Thyroid gland (tissue), 4 donors: ENCODE results near the gene RPTOR. TPM values are rescaled to one million over a fixed set of nuclear protein-coding genes. Genes with fewer than 3 reads are reported as not detected.

Source experiments
- DNase-seq, 2 donors: peaks; one replicate each; pipeline ENCODE4 v3.0.0-alpha.2; 2019
- H3K27ac ChIP-seq, 3 donors: fragments of 200-600 bp; sonication (generic); 1 replicate in 2 of 3; 2 replicates in 1 of 3; pipeline ENCODE4 v1.5.1; 2016 to 2019; ENCODE audit warnings: mild to moderate bottlenecking in 1 of 3, moderate library complexity in 1 of 3
- H3K27me3 ChIP-seq: fragments of 200-600 bp; sonication (generic); one replicate; pipeline ENCODE4 v1.5.1; 2019
- H3K36me3 ChIP-seq, 2 donors: fragments of 200-600 bp; sonication (generic); one replicate each; pipeline ENCODE4 v1.5.1; 2016 to 2019
- H3K4me1 ChIP-seq, 2 donors: fragments of 200-600 bp; sonication (generic); one replicate each; pipeline ENCODE4 v1.5.1; 2017 to 2019
- H3K4me3 ChIP-seq, 3 donors: fragments of 200-600 bp; sonication (generic); replicated peaks in 1 of 3; 1 replicate in 2 of 3; 2 replicates in 1 of 3; pipeline ENCODE4 v1.5.1; 2016; ENCODE audit warnings: mild to moderate bottlenecking in 1 of 3
- H3K9me3 ChIP-seq: fragments of 200-600 bp; sonication (generic); one replicate; pipeline ENCODE4 v1.5.1; 2017
- CTCF ChIP-seq, 6 experiments: fragments of 200-600 bp in 3 of 6; fragments of 450-650 bp in 3 of 6; sonication (generic) in 3 of 6; IDR thresholded peaks; one replicate each; pipeline ENCODE4 v1.5.1; 2016 to 2019; ENCODE audit warnings: antibody characterized with exemption in 6 of 6, mild to moderate bottlenecking in 2 of 6, inconsistent platforms in 1 of 6, moderate library complexity in 1 of 6
- POLR2A ChIP-seq, 2 donors: fragments of 450-650 bp; IDR thresholded peaks; one replicate each; pipeline ENCODE4 v1.6.1; 2017; ENCODE audit warnings: antibody characterized with exemption in 2 of 2, mild to moderate bottlenecking in 2 of 2, moderate library complexity in 1 of 2
- WGBS, 2 donors: methylation state at CpG; one replicate each; pipeline ENCODE4 v1.1.5; 2017; 5-methylcytosine and 5-hydroxymethylcytosine counted together
- intact Hi-C: fragments of 100-400 bp; cut with DNase I; formaldehyde crosslinking; loops from one replicate; pipeline ENCODE4 v1.15.1; 2023
- total RNA-seq, 4 donors: library from RNA; depleted of rRNA; stranded (reverse); fragments of >200 nt; gene quantifications; one replicate each; pipeline ENCODE4 v1.2.3, GENCODE V29; 2016

The RPTOR gene
- total RNA-seq, 4 donors from 2014 or later: 24.2 to 58.1 (median 34.5) TPM

DNA sequence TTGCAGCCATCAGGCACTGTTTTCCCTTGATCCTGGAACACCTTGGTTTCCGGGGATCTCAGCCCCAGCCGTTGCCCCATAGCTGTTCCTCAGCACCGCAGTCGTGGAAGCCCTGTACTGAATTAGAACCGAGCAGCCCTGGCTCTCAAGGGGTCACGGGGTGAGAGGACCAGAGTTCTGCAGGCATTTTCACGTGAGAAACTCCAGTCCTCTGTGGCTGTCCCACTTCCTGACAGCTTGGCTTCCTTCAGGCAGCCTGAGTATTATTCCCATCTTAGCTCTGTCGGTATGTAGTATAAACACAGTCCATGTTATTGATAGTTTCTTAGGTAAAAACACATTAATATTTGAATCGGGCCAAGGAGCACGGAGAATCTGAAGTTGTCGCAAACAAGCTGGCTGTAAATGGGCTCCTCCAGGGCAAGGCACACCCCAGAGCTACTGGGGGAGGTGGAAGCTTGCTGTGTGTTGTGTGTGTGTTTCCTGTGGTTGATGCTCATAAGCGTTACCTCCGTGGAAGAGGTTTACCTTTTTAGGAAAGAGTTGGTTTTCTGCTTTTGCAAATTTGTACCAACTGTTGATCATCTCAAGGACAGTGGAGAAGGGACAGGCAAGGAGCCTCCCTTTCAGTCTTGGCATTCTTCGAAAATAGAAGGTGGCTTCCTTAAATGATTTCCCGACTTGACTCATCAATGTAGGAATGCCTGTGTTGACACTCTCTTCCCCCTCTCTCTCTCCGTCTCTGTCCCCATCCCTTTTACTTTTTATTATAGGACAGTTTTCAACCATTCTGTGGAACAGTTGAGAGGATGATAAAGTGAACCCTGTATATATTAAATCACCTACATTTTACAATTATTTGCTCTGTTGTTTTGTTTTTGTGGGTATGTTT is 238.1 kb downstream of the RPTOR start:
- H3K36me3 ChIP-seq: no peaks in the 10 kb centered on the region
- H3K4me3 ChIP-seq: no peak overlapping the region
- WGBS, 2 donors: 57 to 65% methylated on average over 16 of the region's 16 CpGs
- H3K9me3 ChIP-seq: no peaks in the 10 kb centered on the region
- no peak for DNase-seq
- peaks cover 3 to 10% of the 10 kb centered on the region in 2 donors for H3K4me1 ChIP-seq
- TF ChIP-seq POLR2A (IDR thresholded peaks at IDR 0.05): no peak
- no peak for TF ChIP-seq CTCF (IDR thresholded peaks at IDR 0.05)
- intact Hi-C loops: no loop called here
- no peaks in the 10 kb centered on the region for H3K27me3 ChIP-seq
- H3K27ac ChIP-seq: no peak overlapping the region

GRCh38 chr17:80783486-80783885 is 238.8 kb downstream of the RPTOR start:
- Histone ChIP-seq H3K36me3 (no peaks in the 10 kb centered on the region), H3K9me3 (no peaks in the 10 kb centered on the region), H3K27ac (no peak overlapping the region), H3K4me3 (no peak overlapping the region), H3K4me1 (peaks cover 3 to 10% of the 10 kb centered on the region in 2 donors), H3K27me3 (no peaks in the 10 kb centered on the region)
- WGBS, 2 donors: 88 to 91% methylated on average over 8 of the region's 8 CpGs
- TF ChIP-seq CTCF (IDR thresholded peaks at IDR 0.05) (no peak), POLR2A (IDR thresholded peaks at IDR 0.05) (no peak)
- intact Hi-C loops: no loop called here
- DNase-seq: no peak

- H3K36me3 ChIP-seq: no peaks in the 10 kb centered on the region
- no peak overlapping the region for H3K4me3 ChIP-seq
- TF ChIP-seq POLR2A (IDR thresholded peaks at IDR 0.05) (no peak), CTCF (IDR thresholded peaks at IDR 0.05) (no peak)
- intact Hi-C loops: no loop called here
- H3K9me3 ChIP-seq: no peaks in the 10 kb centered on the region
- H3K27ac ChIP-seq: no peak overlapping the region
- no peak for DNase-seq
- peaks cover 3 to 14% of the 10 kb centered on the region in 2 donors for H3K4me1 ChIP-seq
- H3K27me3 ChIP-seq: no peaks in the 10 kb centered on the region
- 78 to 82% methylated on average over 6 of the region's 6 CpGs for WGBS, 2 donors
Measured at GRCh38 chr17:80783971-80784370, 239.3 kb downstream of the RPTOR start.

DNA sequence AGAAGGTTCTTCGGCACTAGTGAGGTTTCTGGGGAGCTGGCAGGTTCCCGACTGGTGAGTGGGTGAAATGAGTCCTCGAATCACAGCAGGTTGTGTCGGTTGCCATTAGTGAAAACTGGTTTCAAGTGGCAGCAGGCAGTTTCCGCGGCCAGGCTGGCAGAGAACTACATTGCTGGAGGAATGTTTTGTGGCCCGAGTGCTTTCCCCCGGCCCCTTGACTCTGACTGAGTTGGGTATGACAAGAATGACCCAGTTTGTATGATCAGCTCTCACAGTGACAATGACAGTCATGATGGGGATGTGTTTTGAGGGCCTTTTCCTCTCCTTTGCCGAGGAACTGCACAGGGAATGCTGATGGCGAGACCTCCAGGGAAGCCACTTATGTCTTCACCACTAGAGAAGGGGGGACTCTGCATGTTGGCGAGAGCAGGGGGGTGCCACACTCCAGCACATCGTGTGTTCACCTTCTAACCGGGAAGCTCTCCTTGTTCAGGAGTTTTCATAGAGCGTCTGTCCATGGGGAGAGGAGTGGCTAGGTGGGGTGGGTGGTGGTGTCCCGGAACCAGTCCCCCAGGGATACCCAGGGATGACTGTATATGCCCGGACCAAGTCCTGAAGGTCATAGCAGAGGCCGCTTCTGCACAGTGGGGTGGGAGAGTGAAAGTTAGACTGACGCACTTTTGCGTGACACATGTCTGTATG is 241.0 kb downstream of the RPTOR start:
- TF ChIP-seq POLR2A (IDR thresholded peaks at IDR 0.05) (no peak), CTCF (IDR thresholded peaks at IDR 0.05) (no peak)
- no peaks in the 10 kb centered on the region for H3K9me3 ChIP-seq
- no peaks in the 10 kb centered on the region for H3K36me3 ChIP-seq
- peak overlapping the region; percentile 4 to 70 (median 53) for H3K27ac ChIP-seq
- peaks cover 6 to 29% of the 10 kb centered on the region in 2 donors for H3K4me1 ChIP-seq
- DNase-seq: peak; percentile 90 to 93
- intact Hi-C loops: no loop called here
- no peak overlapping the region for H3K4me3 ChIP-seq
- H3K27me3 ChIP-seq: no peaks in the 10 kb centered on the region
- 51 to 61% methylated on average over 16 to 19 of the region's 19 CpGs for WGBS, 2 donors

DNA sequence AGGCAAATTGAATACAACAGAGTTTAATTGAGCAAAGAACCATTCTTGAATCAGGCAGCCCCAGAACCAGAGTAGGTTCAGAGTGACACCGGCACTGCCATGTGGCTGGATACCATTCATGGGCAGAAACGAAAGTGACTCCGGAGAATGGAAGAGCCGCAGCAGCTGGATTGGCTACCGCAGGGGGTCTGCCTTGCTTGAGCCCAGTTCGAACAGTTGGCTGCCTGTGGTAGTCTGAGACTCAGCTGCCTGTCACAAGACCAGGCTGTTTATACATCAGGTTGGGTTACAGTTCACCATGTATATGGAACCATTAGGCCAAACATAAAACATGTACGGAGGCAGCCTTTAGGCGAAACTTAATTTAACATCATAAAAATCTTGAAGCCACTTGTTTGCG is 241.8 kb downstream of the RPTOR start:
- DNase-seq: no peak
- intact Hi-C loops: no loop called here
- Histone ChIP-seq H3K4me3 (no peak overlapping the region), H3K9me3 (no peaks in the 10 kb centered on the region), H3K27ac (no peak overlapping the region), H3K4me1 (peaks cover 6 to 34% of the 10 kb centered on the region in 2 donors), H3K27me3 (no peaks in the 10 kb centered on the region), H3K36me3 (no peaks in the 10 kb centered on the region)
- 95 to 99% methylated on average over 9 of the region's 9 CpGs for WGBS, 2 donors
- TF ChIP-seq CTCF (IDR thresholded peaks at IDR 0.05) (no peak), POLR2A (IDR thresholded peaks at IDR 0.05) (no peak)
